MM.1S (cell line): Measurements from ENCODE around the gene HRAS.

Experiments used
- DNase-seq: peaks from one replicate; pipeline ENCODE4 v3.0.0-alpha.2; 2015
- H2AFZ ChIP-seq: fragments of 300-600 bp; sonication (generic); 2 replicates; pipeline ENCODE4 v1.6.0; 2016; ENCODE audit warnings: antibody characterized with exemption, low read length
- H3F3A ChIP-seq: fragments of 300-600 bp; sonication (generic); 2 replicates; pipeline ENCODE4 v1.6.1; 2016; ENCODE audit warnings: mild to moderate bottlenecking, antibody characterized with exemption, low read length, moderate library complexity, mixed read lengths; ENCODE audit not compliant: insufficient read depth
- H3K27ac ChIP-seq: fragments of 300-600 bp; sonication (generic); 2 replicates; pipeline ENCODE4 v1.5.1; 2016; ENCODE audit warnings: mild to moderate bottlenecking, low read length
- H3K27me3 ChIP-seq: fragments of 300-600 bp; sonication (generic); replicated peaks from 2 replicates; pipeline ENCODE4 v1.6.0; 2016; ENCODE audit warnings: low read length; ENCODE audit not compliant: insufficient read depth
- H3K36me3 ChIP-seq: fragments of 300-600 bp; sonication (generic); replicated peaks from 2 replicates; pipeline ENCODE4 v1.6.1; 2016; ENCODE audit warnings: mild to moderate bottlenecking, low read length, mixed read lengths; ENCODE audit not compliant: insufficient read depth
- H3K4me1 ChIP-seq: fragments of 300-600 bp; sonication (generic); 2 replicates; pipeline ENCODE4 v1.6.1; 2016; ENCODE audit warnings: low read length, mixed read lengths
- H3K4me2 ChIP-seq: fragments of 300-600 bp; sonication (generic); 2 replicates; pipeline ENCODE4 v1.6.0; 2016; ENCODE audit warnings: low read depth, low read length
- H3K4me3 ChIP-seq: fragments of 300-600 bp; sonication (generic); 2 replicates; pipeline ENCODE4 v1.5.1; 2016; ENCODE audit warnings: low read length, mixed read lengths
- H3K79me2 ChIP-seq: fragments of 300-600 bp; sonication (generic); 2 replicates; pipeline ENCODE4 v1.6.1; 2016; ENCODE audit warnings: mixed run types, low read length, mixed read lengths
- H3K9ac ChIP-seq: fragments of 300-600 bp; sonication (generic); 2 replicates; pipeline ENCODE4 v1.6.1; 2016; ENCODE audit warnings: low read length, mixed read lengths
- H3K9me2 ChIP-seq: fragments of 300-600 bp; sonication (generic); replicated peaks from 2 replicates; pipeline ENCODE4 v1.6.1; 2016; ENCODE audit warnings: mild to moderate bottlenecking, low read length, mixed read lengths; ENCODE audit not compliant: insufficient read depth
- H3K9me3 ChIP-seq: fragments of 300-600 bp; sonication (generic); replicated peaks from 2 replicates; pipeline ENCODE4 v1.6.1; 2016; ENCODE audit warnings: mild to moderate bottlenecking, low read length, mixed read lengths; ENCODE audit not compliant: insufficient read depth
- H4K20me1 ChIP-seq: fragments of 300-600 bp; sonication (generic); 2 replicates; pipeline ENCODE4 v1.6.1; 2016; ENCODE audit warnings: mild to moderate bottlenecking, low read length, moderate library complexity, mixed read lengths; ENCODE audit not compliant: insufficient read depth
- CTCF ChIP-seq: fragments of 300-600 bp; sonication (generic); IDR thresholded peaks from 2 replicates; pipeline ENCODE4 v1.5.1; 2016; ENCODE audit warnings: antibody characterized with exemption, low read length, mixed read lengths
- EZH2 ChIP-seq: fragments of 300-600 bp; sonication (generic); optimal IDR thresholded peaks from 2 replicates; pipeline ENCODE3; 2017; ENCODE audit warnings: low read depth, mild to moderate bottlenecking, antibody characterized with exemption, low read length, mixed read lengths
- EZH2phosphoT487 ChIP-seq: fragments of 300-600 bp; sonication (generic); IDR thresholded peaks from 2 replicates; pipeline ENCODE4 v1.6.1; 2018; ENCODE audit warnings: antibody characterized with exemption, low read length

Gene HRAS

GRCh38 chr11:544817-545166, 9.4 kb upstream of the HRAS start:
- Histone ChIP-seq H3K4me2 (no peak overlapping the region), H3K9ac (no peak overlapping the region), H3F3A (no peaks in the 10 kb centered on the region), H3K79me2 (no peaks in the 10 kb centered on the region), H3K4me1 (no peaks in the 10 kb centered on the region), H3K27me3 (0 out of 2 replicates have a peak, but pooled peaks cover 3% of the 10 kb centered on the region), H2AFZ (no peak overlapping the region), H3K36me3 (no peaks in the 10 kb centered on the region), H3K9me3 (no peaks in the 10 kb centered on the region), H3K27ac (no peak overlapping the region), H3K9me2 (no peaks in the 10 kb centered on the region), H3K4me3 (no peak overlapping the region), H4K20me1 (no peaks in the 10 kb centered on the region)
- TF ChIP-seq CTCF (no peak), EZH2phosphoT487 (no peak), EZH2 (no peak)
- no peak for DNase-seq

- no peak for DNase-seq
- no peak overlapping the region for H2AFZ ChIP-seq
- no peak overlapping the region for H3K27ac ChIP-seq
- no peak overlapping the region for H3K4me3 ChIP-seq
- peaks cover 16% of the 10 kb centered on the region for H3K4me1 ChIP-seq
- H3K9ac ChIP-seq, result no peak overlapping the region
- H3F3A ChIP-seq, result peaks cover 7% of the 10 kb centered on the region
- no peaks in the 10 kb centered on the region for H3K27me3 ChIP-seq
- no peaks in the 10 kb centered on the region for H4K20me1 ChIP-seq
- H3K4me2 ChIP-seq, result no peak overlapping the region
- no peaks in the 10 kb centered on the region for H3K9me3 ChIP-seq
- H3K36me3 ChIP-seq, result no peaks in the 10 kb centered on the region
- no peak for TF ChIP-seq EZH2phosphoT487
- TF ChIP-seq CTCF, result no peak
- TF ChIP-seq EZH2, result no peak
- no peaks in the 10 kb centered on the region for H3K9me2 ChIP-seq
- H3K79me2 ChIP-seq, result no peaks in the 10 kb centered on the region
Measured at GRCh38 chr11:541433-541885, 6.1 kb upstream of the HRAS start.

GRCh38 chr11:540583-541432, 5.4 kb upstream of the HRAS start:
- no peak overlapping the region for H3K9ac ChIP-seq
- no peaks in the 10 kb centered on the region for H3K79me2 ChIP-seq
- no peaks in the 10 kb centered on the region for H3K9me2 ChIP-seq
- H3K9me3 ChIP-seq, result no peaks in the 10 kb centered on the region
- H3K27me3 ChIP-seq, result no peaks in the 10 kb centered on the region
- no peak for DNase-seq
- H4K20me1 ChIP-seq, result no peaks in the 10 kb centered on the region
- H2AFZ ChIP-seq, result no peak overlapping the region
- no peaks in the 10 kb centered on the region for H3K36me3 ChIP-seq
- peaks cover 16% of the 10 kb centered on the region for H3K4me1 ChIP-seq
- H3K4me3 ChIP-seq, result no peak overlapping the region
- TF ChIP-seq EZH2 (no peak), CTCF (no peak), EZH2phosphoT487 (no peak)
- peaks cover 13% of the 10 kb centered on the region for H3F3A ChIP-seq
- H3K27ac ChIP-seq, result no peak overlapping the region
- no peak overlapping the region for H3K4me2 ChIP-seq
